HG03095 (cell line): ENCODE measurements around the gene HS3ST3B1.

Experiments used
- ATAC-seq: cut with Tn5 transposase; IDR thresholded peaks from one replicate; pipeline ENCODE4 v1.9.1; 2021; ENCODE audit warnings: moderate library complexity; ENCODE audit not compliant: unreplicated experiment

The HS3ST3B1 gene

DNA sequence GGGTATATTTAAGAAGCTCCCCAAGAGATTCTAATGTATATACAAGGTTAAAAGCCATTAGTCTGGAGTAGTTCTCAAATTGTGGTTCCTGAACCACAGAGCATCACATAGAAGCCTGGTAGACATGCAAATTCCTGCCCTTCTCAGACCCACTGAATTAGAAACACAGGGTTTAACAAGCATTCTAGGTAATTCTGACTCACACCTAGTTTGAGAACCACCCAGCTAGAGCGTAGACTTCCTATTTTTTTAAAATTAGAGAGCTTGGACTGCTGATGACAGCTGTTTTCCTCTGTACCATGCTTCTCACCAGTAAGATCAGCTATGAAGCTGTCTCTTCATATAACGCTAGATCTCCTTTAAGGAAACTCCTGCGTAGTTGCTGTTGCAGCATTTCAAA is 50.6 kb downstream of the HS3ST3B1 start:
- ATAC-seq = peak; percentile 75

DNA sequence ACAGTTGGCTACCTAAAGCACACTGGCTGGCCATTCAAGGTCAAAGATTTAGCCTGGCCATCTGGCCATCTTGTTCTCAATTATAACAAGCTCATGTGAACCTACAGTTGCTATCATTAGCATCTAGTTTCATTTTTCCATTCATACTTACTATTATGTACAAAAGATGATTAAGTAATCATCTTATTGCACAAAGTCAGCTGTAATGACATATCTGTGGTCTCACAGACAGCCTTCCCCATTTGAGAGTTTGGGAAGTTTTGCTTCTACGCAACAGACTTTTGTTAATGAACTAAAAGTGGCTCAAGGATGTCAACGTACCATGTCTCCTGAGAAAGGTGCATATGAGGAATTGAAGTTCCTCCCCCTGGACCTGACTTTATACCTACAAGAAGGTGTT is 51.3 kb downstream of the HS3ST3B1 start:
- no peak for ATAC-seq

- ATAC-seq = no peak
Observed at GRCh38 chr17:14353861-14354474, 53.1 kb downstream of the HS3ST3B1 start.

GRCh38 chr17:14354807-14355206 is 53.9 kb downstream of the HS3ST3B1 start:
- no peak for ATAC-seq

GRCh38 chr17:14355556-14355955 is 54.7 kb downstream of the HS3ST3B1 start:
- ATAC-seq = no peak

DNA sequence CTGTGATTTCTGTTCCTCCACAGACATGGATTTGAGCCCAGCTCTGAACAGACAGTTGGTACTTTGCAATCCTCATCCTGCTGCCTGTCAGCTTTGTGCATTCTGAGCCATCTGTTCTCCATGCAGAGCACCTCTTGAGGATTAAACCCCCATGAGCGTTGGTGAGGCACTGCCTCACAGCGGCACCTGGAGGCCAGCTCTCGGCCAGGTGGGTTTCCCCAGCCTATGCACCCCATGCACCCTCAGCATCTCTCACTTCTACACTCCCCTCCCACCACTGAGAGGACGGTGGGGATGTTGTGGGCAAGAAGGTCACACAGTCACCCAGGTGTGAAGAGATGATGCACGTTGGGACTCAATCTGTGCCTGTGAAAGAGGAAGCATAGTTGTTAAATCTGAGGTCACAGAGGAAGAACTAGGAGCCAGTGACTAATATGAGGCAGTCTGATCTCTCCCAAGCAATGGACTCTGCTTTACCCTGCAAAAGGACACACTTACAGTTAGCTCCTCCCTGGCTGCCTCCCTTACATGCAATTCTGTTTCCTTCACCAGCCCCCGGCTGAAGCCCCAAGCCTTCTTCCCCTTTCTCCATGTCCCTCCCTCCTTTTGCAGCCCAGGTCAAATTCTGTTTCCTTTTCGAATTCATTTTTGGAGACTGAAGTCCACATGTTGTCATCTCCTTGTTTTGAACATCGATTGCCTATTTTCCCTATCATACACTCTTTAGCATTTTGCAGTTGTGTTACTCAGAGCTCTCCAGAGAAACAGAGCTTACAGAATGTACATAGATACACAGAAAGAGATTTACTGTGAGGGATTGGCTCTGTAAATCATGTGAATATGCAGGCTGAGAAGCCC is 58.5 kb downstream of the HS3ST3B1 start:
- peak; percentile 99 for ATAC-seq

DNA sequence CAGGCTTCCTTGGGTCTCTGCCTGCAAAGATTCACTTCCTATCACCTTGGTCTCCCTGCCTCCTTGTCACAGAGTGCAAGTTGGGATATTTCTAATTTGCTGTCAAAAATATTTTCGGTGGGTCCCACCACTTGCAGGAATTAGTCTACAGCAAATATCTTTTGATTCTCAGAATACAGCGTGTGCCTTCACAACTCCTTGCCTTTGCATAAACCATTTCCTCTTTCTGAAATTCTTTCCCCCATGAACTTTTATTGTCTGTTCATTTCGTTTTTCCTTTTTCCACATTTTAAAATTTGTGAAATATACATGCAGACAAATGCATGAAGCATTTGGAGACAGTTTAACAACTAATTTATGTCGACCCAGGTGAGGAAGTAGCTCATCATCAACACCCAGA is 60.0 kb downstream of the HS3ST3B1 start:
- ATAC-seq = no peak

- no peak for ATAC-seq
Observed at GRCh38 chr17:14361470-14361869, 60.6 kb downstream of the HS3ST3B1 start.

- ATAC-seq = no peak
Observed at GRCh38 chr17:14361945-14362508, 61.1 kb downstream of the HS3ST3B1 start.

DNA sequence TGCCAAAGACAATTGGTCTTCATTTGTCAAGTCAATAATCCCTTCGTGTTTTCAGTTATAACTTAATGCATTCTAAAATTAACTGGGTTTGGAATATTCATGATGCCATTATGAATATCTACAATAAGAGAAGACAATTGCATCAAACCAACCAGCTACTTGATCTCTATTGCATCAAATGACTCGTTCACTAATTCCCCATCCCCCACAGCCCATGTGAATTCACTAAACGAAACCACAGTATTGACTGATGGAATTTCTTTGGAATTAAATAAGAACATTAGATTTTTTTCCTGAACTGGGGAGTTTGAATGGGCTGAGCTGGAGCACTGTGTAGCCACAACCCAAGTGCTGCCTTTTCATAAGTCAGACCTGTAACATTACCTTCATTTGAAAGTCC is 65.3 kb downstream of the HS3ST3B1 start:
- no peak for ATAC-seq

- ATAC-seq = no peak
Observed at GRCh38 chr17:14372461-14372860, 71.6 kb downstream of the HS3ST3B1 start.

GRCh38 chr17:14372905-14373613 is 72.2 kb downstream of the HS3ST3B1 start:
- no peak for ATAC-seq

GRCh38 chr17:14373614-14374259 is 72.9 kb downstream of the HS3ST3B1 start:
- no peak for ATAC-seq

DNA sequence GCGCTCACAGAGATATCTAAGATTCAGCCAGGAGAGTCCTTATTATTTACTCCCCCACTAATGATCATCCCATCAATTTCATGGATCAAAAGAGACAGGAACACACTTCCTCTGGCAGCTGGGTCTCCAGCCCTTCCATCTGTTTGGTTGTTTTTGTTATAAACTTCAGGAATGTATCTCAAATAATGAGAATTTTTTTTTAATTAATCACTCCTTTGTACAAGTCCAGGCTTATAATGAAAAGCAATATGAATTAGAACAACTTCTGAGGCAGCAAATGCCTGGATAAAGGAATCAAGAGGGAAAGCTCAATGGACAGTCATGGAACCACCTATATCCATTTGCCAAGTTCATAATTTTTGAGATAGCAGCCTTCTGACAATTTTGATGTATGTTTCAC is 73.4 kb downstream of the HS3ST3B1 start:
- ATAC-seq = no peak

- no peak for ATAC-seq
Observed at GRCh38 chr17:14376666-14377065, 75.8 kb downstream of the HS3ST3B1 start.

- no peak for ATAC-seq
Observed at GRCh38 chr17:14381606-14382005, 80.7 kb downstream of the HS3ST3B1 start.

GRCh38 chr17:14387036-14387435 is 86.2 kb downstream of the HS3ST3B1 start:
- ATAC-seq = no peak

DNA sequence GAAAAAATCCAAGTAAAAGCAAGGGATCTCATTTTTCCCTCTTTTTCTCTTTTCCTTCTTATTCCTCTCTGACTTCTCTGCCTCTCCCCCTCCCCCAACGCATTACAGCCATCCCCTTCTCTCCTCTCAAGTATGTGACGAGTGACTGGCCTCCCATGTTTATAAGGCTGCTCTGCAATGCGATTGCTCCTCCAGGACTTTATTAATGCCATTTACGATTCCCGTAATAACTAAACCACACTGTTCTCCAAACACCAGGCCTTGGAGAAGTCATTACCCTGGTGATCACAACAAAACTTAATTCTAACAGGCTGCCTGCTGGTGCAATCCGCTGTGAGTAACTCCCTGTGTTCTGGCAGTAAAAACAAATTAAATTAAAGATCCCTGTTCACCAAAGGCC is 88.8 kb downstream of the HS3ST3B1 start:
- no peak for ATAC-seq

- ATAC-seq = no peak
Observed at GRCh38 chr17:14393723-14394122, 92.8 kb downstream of the HS3ST3B1 start.

- no peak for ATAC-seq
Observed at GRCh38 chr17:14395255-14395654, 94.4 kb downstream of the HS3ST3B1 start.

- ATAC-seq = no peak
Observed at GRCh38 chr17:14396547-14396946, 95.7 kb downstream of the HS3ST3B1 start.
